NCI-H1417 (cell line): Measurements from ENCODE around the gene ZNF575.
A peak's percentile ranks its signal among the peaks of the same experiment; 100 is the strongest.
"Not testable (repeated sequence)": the region's sequence is repeated elsewhere in the genome, so short reads cannot be mapped to it uniquely, and the experiment has no call there.

Experiments
- DNase-seq, 3 experiments: peaks; one replicate each; lab custom pipeline; 2025; lab: John Stamatoyannopoulos, UW

The ZNF575 gene

GRCh38 chr19:43541920-43542650, 9.1 kb downstream of the ZNF575 start:
- DNase-seq, result no peak

- no peak for DNase-seq
These were observed 11.1 kb downstream of the ZNF575 start for GRCh38 chr19:43544077-43544476.

- DNase-seq, result no peak
These were observed 12.3 kb downstream of the ZNF575 start for GRCh38 chr19:43545276-43545675.

- no peak for DNase-seq
These were observed 13.0 kb downstream of the ZNF575 start for GRCh38 chr19:43545981-43546380.

GRCh38 chr19:43546581-43546980, 13.6 kb downstream of the ZNF575 start:
- no peak for DNase-seq

- not testable (repeated sequence) for DNase-seq
These were observed 14.9 kb downstream of the ZNF575 start for GRCh38 chr19:43547926-43548325.

GRCh38 chr19:43548706-43549105, 15.7 kb downstream of the ZNF575 start:
- no peak for DNase-seq

- no peak for DNase-seq
These were observed 18.6 kb downstream of the ZNF575 start for GRCh38 chr19:43551399-43552197.

- no peak for DNase-seq
These were observed 19.1 kb downstream of the ZNF575 start for GRCh38 chr19:43552198-43552450.

GRCh38 chr19:43552616-43553015, 19.6 kb downstream of the ZNF575 start:
- no peak for DNase-seq

GRCh38 chr19:43553656-43554055, 20.7 kb downstream of the ZNF575 start:
- no peak for DNase-seq

GRCh38 chr19:43554317-43554895, 21.4 kb downstream of the ZNF575 start:
- DNase-seq, result peak in 1 of 3 experiments; percentile 1

- DNase-seq, result peak; percentile 28 to 77 (median 57)
These were observed 22.3 kb downstream of the ZNF575 start for GRCh38 chr19:43555185-43555770.

- no peak for DNase-seq
These were observed 27.7 kb downstream of the ZNF575 start for GRCh38 chr19:43560687-43561086.

- DNase-seq, result no peak
These were observed 28.4 kb downstream of the ZNF575 start for GRCh38 chr19:43561139-43561970.

GRCh38 chr19:43562226-43562697, 29.3 kb downstream of the ZNF575 start:
- no peak for DNase-seq

GRCh38 chr19:43562698-43563241, 29.8 kb downstream of the ZNF575 start:
- peak in 2 of 3 experiments; percentile 50 to 81 for DNase-seq

GRCh38 chr19:43563816-43564457, 30.9 kb downstream of the ZNF575 start:
- DNase-seq, result peak in 1 of 3 experiments; percentile 29

GRCh38 chr19:43564800-43565199, 31.8 kb downstream of the ZNF575 start:
- no peak for DNase-seq

GRCh38 chr19:43569657-43570056, 36.7 kb downstream of the ZNF575 start:
- no peak for DNase-seq
